CD8-positive, alpha-beta memory T cell (primary cell): ENCODE measurements around the gene PDE8B. TPM values are rescaled to one million over a fixed set of nuclear protein-coding genes. Genes with fewer than 3 reads are reported as not detected.

Source experiments
- CTCF ChIA-PET: fragments of 350-600 bp; sonication (Branson Sonifier 250); formaldehyde crosslinking; loops from one replicate; lab custom pipeline; 2021; ENCODE audit warnings: antibody characterized with exemption; lab: Charles Lee
- POLR2A ChIA-PET: fragments of 350-600 bp; sonication (Branson Sonifier 250); formaldehyde crosslinking; loops from one replicate; lab custom pipeline; 2021; ENCODE audit warnings: antibody characterized with exemption; lab: Charles Lee
- DNase-seq, 5 donors: peaks; one replicate each; pipeline versions ENCODE4 v3.0.0 to v3.0.0-alpha.2; 2020 to 2022; ENCODE audit warnings: mixed read lengths in 1 of 5
- H3K27ac ChIP-seq: one replicate; pipeline ENCODE4 v1.7.0; 2013; ENCODE audit warnings: low read depth, mild to moderate bottlenecking, low read length, moderate library complexity
- H3K27me3 ChIP-seq: 2 replicates; pipeline ENCODE4 v1.7.0; 2013; ENCODE audit warnings: low read length, mild to moderate bottlenecking; ENCODE audit not compliant: insufficient read depth, poor library complexity, severe bottlenecking
- H3K36me3 ChIP-seq: 2 replicates; pipeline ENCODE4 v1.7.0; 2013; ENCODE audit warnings: mild to moderate bottlenecking, low read length, moderate library complexity; ENCODE audit not compliant: insufficient read depth
- H3K4me1 ChIP-seq: 2 replicates; pipeline ENCODE4 v1.7.0; 2013; ENCODE audit warnings: mild to moderate bottlenecking, low read length, moderate library complexity; ENCODE audit not compliant: insufficient read depth
- H3K4me3 ChIP-seq: 2 replicates; pipeline ENCODE4 v1.7.0; 2013; ENCODE audit warnings: mild to moderate bottlenecking, low read length
- H3K9me3 ChIP-seq: 2 replicates; pipeline ENCODE4 v1.7.0; 2013; ENCODE audit warnings: mild to moderate bottlenecking, low read length
- H3K27ac Mint-ChIP-seq, 8 donors: one replicate each; pipeline ENCODE4 v1.8.0; 2020 to 2021; ENCODE audit warnings: mixed read lengths in 8 of 8, mild to moderate bottlenecking in 6 of 8, inconsistent platforms in 3 of 8, moderate library complexity in 3 of 8
- H3K27me3 Mint-ChIP-seq, 2 donors: one replicate each; pipeline ENCODE4 v1.8.0; 2020 to 2021; ENCODE audit warnings: mixed read lengths in 2 of 2, mild to moderate bottlenecking in 1 of 2, moderate library complexity in 1 of 2
- H3K36me3 Mint-ChIP-seq, 3 donors: one replicate each; pipeline ENCODE4 v1.8.0; 2020 to 2021; ENCODE audit warnings: mixed read lengths in 3 of 3, inconsistent platforms in 1 of 3, mild to moderate bottlenecking in 1 of 3
- H3K4me1 Mint-ChIP-seq, 3 donors: one replicate each; pipeline ENCODE4 v1.8.0; 2020 to 2021; ENCODE audit warnings: mixed read lengths in 3 of 3, inconsistent platforms in 1 of 3, mild to moderate bottlenecking in 1 of 3
- H3K4me3 Mint-ChIP-seq, 7 donors: one replicate each; pipeline ENCODE4 v1.8.0; 2020 to 2021; ENCODE audit warnings: mixed read lengths in 7 of 7, mild to moderate bottlenecking in 6 of 7, moderate library complexity in 4 of 7, inconsistent platforms in 2 of 7
- H3K9me3 Mint-ChIP-seq, 5 donors: one replicate each; pipeline ENCODE4 v1.8.0; 2020 to 2022; ENCODE audit warnings: mixed read lengths in 5 of 5, mild to moderate bottlenecking in 3 of 5, moderate library complexity in 2 of 5, inconsistent platforms in 1 of 5
- polyA plus RNA-seq: library from polyadenylated mRNA; unstranded; fragments of 300-500 nt; fragmentation: Illumina TruSeq; gene quantifications from one replicate; pipeline ENCODE4 v1.2.3, GENCODE V29; 2021
- total RNA-seq, 2 experiments: library from RNA; stranded (reverse); gene quantifications; one replicate each; pipeline ENCODE4 v1.2.3, GENCODE V29; 2021

The PDE8B gene
- total and polyA plus RNA-seq, 3 experiments from 2014 or later = 0.07 TPM; not detected in 2

GRCh38 chr5:77391240-77391765 is 180.8 kb downstream of the PDE8B start:
- no peaks in the 10 kb centered on the region for H3K27me3 ChIP-seq
- Mint-ChIP-seq H3K36me3 (peaks cover 0 to 3% (median 0%) of the 10 kb centered on the region in 3 donors), H3K27me3 (peaks cover 1 to 5% of the 10 kb centered on the region in 2 donors), H3K27ac (no peak overlapping the region), H3K4me3 (no peak overlapping the region), H3K4me1 (peaks cover 0 to under 1% (median 0%) of the 10 kb centered on the region in 3 donors), H3K9me3 (no peaks in the 10 kb centered on the region)
- ChIA-PET POLR2A (interaction anchor here (0.7 kb wide), 1 partner anchor 11 kb away, joined by 5 read pairs; no protein-coding TSS in a partner anchor), CTCF (no interaction called here)
- no peaks in the 10 kb centered on the region for H3K4me1 ChIP-seq
- H3K9me3 ChIP-seq = no peaks in the 10 kb centered on the region
- no peaks in the 10 kb centered on the region for H3K36me3 ChIP-seq
- no peak for DNase-seq
- H3K4me3 ChIP-seq = no peak overlapping the region
- no peak overlapping the region for H3K27ac ChIP-seq

- H3K4me3 ChIP-seq = no peak overlapping the region
- ChIA-PET CTCF (no interaction called here), POLR2A (no interaction called here)
- Mint-ChIP-seq H3K27me3 (peaks cover 1 to 7% of the 10 kb centered on the region in 2 donors), H3K4me3 (no peak overlapping the region), H3K9me3 (no peaks in the 10 kb centered on the region), H3K27ac (no peak overlapping the region), H3K4me1 (peaks cover 0 to 5% (median 0%) of the 10 kb centered on the region in 3 donors), H3K36me3 (peaks cover 0 to 3% (median 0%) of the 10 kb centered on the region in 3 donors)
- no peaks in the 10 kb centered on the region for H3K4me1 ChIP-seq
- no peaks in the 10 kb centered on the region for H3K36me3 ChIP-seq
- H3K27me3 ChIP-seq = no peaks in the 10 kb centered on the region
- no peak for DNase-seq
- no peaks in the 10 kb centered on the region for H3K9me3 ChIP-seq
- H3K27ac ChIP-seq = no peak overlapping the region
Measured at GRCh38 chr5:77394064-77394715, 183.7 kb downstream of the PDE8B start.

GRCh38 chr5:77396017-77396416 is 185.5 kb downstream of the PDE8B start:
- H3K27me3 ChIP-seq = no peaks in the 10 kb centered on the region
- CTCF ChIA-PET = no interaction called here
- no peak overlapping the region for H3K27ac Mint-ChIP-seq
- H3K4me1 ChIP-seq = no peaks in the 10 kb centered on the region
- POLR2A ChIA-PET = no interaction called here
- no peak for DNase-seq
- no peak overlapping the region for H3K4me3 Mint-ChIP-seq
- peaks cover 0 to 5% (median 0%) of the 10 kb centered on the region in 3 donors for H3K4me1 Mint-ChIP-seq
- H3K9me3 ChIP-seq = no peaks in the 10 kb centered on the region
- no peaks in the 10 kb centered on the region for H3K36me3 Mint-ChIP-seq
- no peaks in the 10 kb centered on the region for H3K9me3 Mint-ChIP-seq
- H3K27ac ChIP-seq = no peak overlapping the region
- no peaks in the 10 kb centered on the region for H3K36me3 ChIP-seq
- no peak overlapping the region for H3K4me3 ChIP-seq
- peaks cover 1 to 5% of the 10 kb centered on the region in 2 donors for H3K27me3 Mint-ChIP-seq

GRCh38 chr5:77397686-77398292 is 187.3 kb downstream of the PDE8B start:
- H3K36me3 Mint-ChIP-seq = no peaks in the 10 kb centered on the region
- Histone ChIP-seq H3K4me1 (no peaks in the 10 kb centered on the region), H3K27ac (no peak overlapping the region), H3K27me3 (no peaks in the 10 kb centered on the region), H3K36me3 (no peaks in the 10 kb centered on the region), H3K4me3 (no peak overlapping the region), H3K9me3 (no peaks in the 10 kb centered on the region)
- no peak overlapping the region for H3K27ac Mint-ChIP-seq
- CTCF ChIA-PET = no interaction called here
- POLR2A ChIA-PET = no interaction called here
- H3K4me3 Mint-ChIP-seq = no peak overlapping the region
- no peak for DNase-seq
- peaks cover 0 to 5% (median 0%) of the 10 kb centered on the region in 3 donors for H3K4me1 Mint-ChIP-seq
- H3K27me3 Mint-ChIP-seq = peaks cover 0 to 2% of the 10 kb centered on the region in 2 donors
- H3K9me3 Mint-ChIP-seq = no peaks in the 10 kb centered on the region

- H3K27ac ChIP-seq = no peak overlapping the region
- H3K4me3 Mint-ChIP-seq = no peak overlapping the region
- ChIA-PET POLR2A (no interaction called here), CTCF (no interaction called here)
- no peaks in the 10 kb centered on the region for H3K9me3 Mint-ChIP-seq
- no peaks in the 10 kb centered on the region for H3K9me3 ChIP-seq
- DNase-seq = no peak
- H3K4me1 Mint-ChIP-seq = peaks cover 0 to 5% (median 0%) of the 10 kb centered on the region in 3 donors
- no peaks in the 10 kb centered on the region for H3K36me3 Mint-ChIP-seq
- H3K27ac Mint-ChIP-seq = peak overlapping the region in 1 of 8 donors; percentile 42
- H3K27me3 Mint-ChIP-seq = peaks cover 0 to 2% of the 10 kb centered on the region in 2 donors
- no peaks in the 10 kb centered on the region for H3K4me1 ChIP-seq
- no peaks in the 10 kb centered on the region for H3K36me3 ChIP-seq
- H3K4me3 ChIP-seq = no peak overlapping the region
- H3K27me3 ChIP-seq = no peaks in the 10 kb centered on the region
Measured at GRCh38 chr5:77398458-77398857, 188.0 kb downstream of the PDE8B start.

GRCh38 chr5:77398896-77399295 is 188.4 kb downstream of the PDE8B start:
- H3K36me3 ChIP-seq = no peaks in the 10 kb centered on the region
- no peaks in the 10 kb centered on the region for H3K27me3 ChIP-seq
- Mint-ChIP-seq H3K9me3 (no peaks in the 10 kb centered on the region), H3K27ac (no peak overlapping the region), H3K4me3 (no peak overlapping the region), H3K36me3 (no peaks in the 10 kb centered on the region), H3K27me3 (peaks cover 0 to 2% of the 10 kb centered on the region in 2 donors), H3K4me1 (peaks cover 0 to 5% (median 0%) of the 10 kb centered on the region in 3 donors)
- DNase-seq = no peak
- no peak overlapping the region for H3K4me3 ChIP-seq
- no peaks in the 10 kb centered on the region for H3K9me3 ChIP-seq
- POLR2A ChIA-PET = no interaction called here
- H3K27ac ChIP-seq = no peak overlapping the region
- CTCF ChIA-PET = no interaction called here
- no peaks in the 10 kb centered on the region for H3K4me1 ChIP-seq

GRCh38 chr5:77400645-77401044 is 190.2 kb downstream of the PDE8B start:
- Histone ChIP-seq H3K36me3 (no peaks in the 10 kb centered on the region), H3K27me3 (no peaks in the 10 kb centered on the region), H3K27ac (no peak overlapping the region), H3K4me1 (no peaks in the 10 kb centered on the region), H3K9me3 (no peaks in the 10 kb centered on the region), H3K4me3 (no peak overlapping the region)
- H3K9me3 Mint-ChIP-seq = no peaks in the 10 kb centered on the region
- ChIA-PET CTCF (no interaction called here), POLR2A (no interaction called here)
- H3K27me3 Mint-ChIP-seq = peaks cover 3 to 7% of the 10 kb centered on the region in 2 donors
- no peaks in the 10 kb centered on the region for H3K36me3 Mint-ChIP-seq
- H3K4me1 Mint-ChIP-seq = peaks cover 0 to 5% (median 0%) of the 10 kb centered on the region in 3 donors
- no peak overlapping the region for H3K4me3 Mint-ChIP-seq
- peak overlapping the region in 1 of 8 donors; percentile 38 for H3K27ac Mint-ChIP-seq
- no peak for DNase-seq

- no peak overlapping the region for H3K27ac ChIP-seq
- no peaks in the 10 kb centered on the region for H3K36me3 ChIP-seq
- ChIA-PET CTCF (no interaction called here), POLR2A (no interaction called here)
- H3K27me3 Mint-ChIP-seq = peaks cover 3 to 7% of the 10 kb centered on the region in 2 donors
- no peaks in the 10 kb centered on the region for H3K9me3 Mint-ChIP-seq
- H3K9me3 ChIP-seq = no peaks in the 10 kb centered on the region
- no peak for DNase-seq
- no peak overlapping the region for H3K27ac Mint-ChIP-seq
- H3K4me1 ChIP-seq = no peaks in the 10 kb centered on the region
- no peak overlapping the region for H3K4me3 ChIP-seq
- H3K4me1 Mint-ChIP-seq = no peaks in the 10 kb centered on the region
- no peaks in the 10 kb centered on the region for H3K27me3 ChIP-seq
- no peaks in the 10 kb centered on the region for H3K36me3 Mint-ChIP-seq
- H3K4me3 Mint-ChIP-seq = no peak overlapping the region
Measured at GRCh38 chr5:77402796-77403195, 192.3 kb downstream of the PDE8B start.
